ENCODE results near the gene TBC1D4. TPM values are rescaled to one million over a fixed set of nuclear protein-coding genes. Genes with fewer than 3 reads are reported as not detected.

The TBC1D4 gene
- total RNA-seq, 2 donors from 2014 or later, result 64.9 to 67.1 TPM

GRCh38 chr13:75334634-75335447 is 147.1 kb downstream of the TBC1D4 start:
- H3K9me3 ChIP-seq (ENCODE audit: control insufficient read depth, low read length, poor library complexity, severe bottlenecking), result no peaks in the 10 kb centered on the region
- Mint-ChIP-seq H3K27me3 (peaks cover 4% of the 10 kb centered on the region), H3K4me3 (no peak overlapping the region), H3K36me3 (ENCODE audit: low read depth) (peaks cover 8% of the 10 kb centered on the region), H3K27ac (no peak overlapping the region), H3K4me1 (no peaks in the 10 kb centered on the region)
- ATAC-seq (no peak), DNase-seq (no peak)

GRCh38 chr13:75333103-75333502 is 148.9 kb downstream of the TBC1D4 start:
- H3K36me3 Mint-ChIP-seq (ENCODE audit: low read depth), result peaks cover 3% of the 10 kb centered on the region

GRCh38 chr13:75331792-75332349 is 150.1 kb downstream of the TBC1D4 start:
- no peak for DNase-seq
- Mint-ChIP-seq H3K4me3 (no peak overlapping the region), H3K36me3 (ENCODE audit: low read depth) (no peaks in the 10 kb centered on the region), H3K4me1 (peaks cover 4% of the 10 kb centered on the region), H3K27ac (no peak overlapping the region), H3K27me3 (no peaks in the 10 kb centered on the region)
- no peaks in the 10 kb centered on the region for H3K9me3 ChIP-seq (ENCODE audit: control insufficient read depth, low read length, poor library complexity, severe bottlenecking)
- ATAC-seq, result no peak

More at GRCh38 chr13:75333103-75333502, 148.9 kb downstream of the TBC1D4 start:
- Mint-ChIP-seq H3K27me3 (peaks cover 4% of the 10 kb centered on the region), H3K4me1 (no peaks in the 10 kb centered on the region), H3K27ac (no peak overlapping the region), H3K4me3 (no peak overlapping the region)
- H3K9me3 ChIP-seq (ENCODE audit: control insufficient read depth, low read length, poor library complexity, severe bottlenecking), result no peaks in the 10 kb centered on the region
- ATAC-seq (no peak), DNase-seq (no peak)

- H3K9me3 ChIP-seq (ENCODE audit: control insufficient read depth, low read length, poor library complexity, severe bottlenecking), result no peaks in the 10 kb centered on the region
- no peak overlapping the region for H3K27ac Mint-ChIP-seq
- peaks cover 9% of the 10 kb centered on the region for H3K4me1 Mint-ChIP-seq
- H3K4me3 Mint-ChIP-seq, result no peak overlapping the region
- ATAC-seq, result no peak
- no peaks in the 10 kb centered on the region for H3K27me3 Mint-ChIP-seq
- H3K36me3 Mint-ChIP-seq (ENCODE audit: low read depth), result no peaks in the 10 kb centered on the region
- DNase-seq, result no peak
Observed at GRCh38 chr13:75330770-75331169, 151.2 kb downstream of the TBC1D4 start.

GRCh38 chr13:75329723-75330122 is 152.2 kb downstream of the TBC1D4 start:
- Mint-ChIP-seq H3K27ac (peak overlapping the region; percentile 45), H3K4me1 (peaks cover 9% of the 10 kb centered on the region), H3K36me3 (ENCODE audit: low read depth) (no peaks in the 10 kb centered on the region), H3K27me3 (no peaks in the 10 kb centered on the region), H3K4me3 (no peak overlapping the region)
- DNase-seq (no peak), ATAC-seq (no peak)
- no peaks in the 10 kb centered on the region for H3K9me3 ChIP-seq (ENCODE audit: control insufficient read depth, low read length, poor library complexity, severe bottlenecking)

- Mint-ChIP-seq H3K27ac (no peak overlapping the region), H3K4me3 (no peak overlapping the region), H3K27me3 (no peaks in the 10 kb centered on the region)
Observed at GRCh38 chr13:75329097-75329496, 152.9 kb downstream of the TBC1D4 start.

GRCh38 chr13:75327135-75327510 is 154.8 kb downstream of the TBC1D4 start:
- H3K27ac Mint-ChIP-seq, result peak overlapping the region; percentile 98
- DNase-seq, result no peak
- no peaks in the 10 kb centered on the region for H3K9me3 ChIP-seq (ENCODE audit: control insufficient read depth, low read length, poor library complexity, severe bottlenecking)
- peaks cover 2% of the 10 kb centered on the region for H3K36me3 Mint-ChIP-seq (ENCODE audit: low read depth)
- peak; percentile 35 for ATAC-seq
- H3K4me3 Mint-ChIP-seq, result peak overlapping the region; percentile 95
- H3K4me1 Mint-ChIP-seq, result peaks cover 16% of the 10 kb centered on the region
- no peaks in the 10 kb centered on the region for H3K27me3 Mint-ChIP-seq

More at GRCh38 chr13:75329097-75329496, 152.9 kb downstream of the TBC1D4 start:
- Mint-ChIP-seq H3K4me1 (peaks cover 12% of the 10 kb centered on the region), H3K36me3 (ENCODE audit: low read depth) (peaks cover under 1% of the 10 kb centered on the region)
- no peak for DNase-seq
- no peak for ATAC-seq
- no peaks in the 10 kb centered on the region for H3K9me3 ChIP-seq (ENCODE audit: control insufficient read depth, low read length, poor library complexity, severe bottlenecking)

GRCh38 chr13:75326173-75327134 is 155.5 kb downstream of the TBC1D4 start:
- DNase-seq (peak; percentile 13 to 46 (median 27)), ATAC-seq (peak; percentile 90)
- H3K9me3 ChIP-seq (ENCODE audit: control insufficient read depth, low read length, poor library complexity, severe bottlenecking), result no peaks in the 10 kb centered on the region
- Mint-ChIP-seq H3K27me3 (no peaks in the 10 kb centered on the region), H3K36me3 (ENCODE audit: low read depth) (peaks cover 2% of the 10 kb centered on the region), H3K4me3 (peak overlapping the region; percentile 95), H3K4me1 (peaks cover 22% of the 10 kb centered on the region), H3K27ac (peak overlapping the region; percentile 98)

GRCh38 chr13:75325711-75326110 is 156.3 kb downstream of the TBC1D4 start:
- ATAC-seq (no peak), DNase-seq (no peak)
- Mint-ChIP-seq H3K4me3 (peak overlapping the region; percentile 95), H3K27ac (peak overlapping the region; percentile 98), H3K4me1 (peaks cover 25% of the 10 kb centered on the region), H3K27me3 (no peaks in the 10 kb centered on the region), H3K36me3 (ENCODE audit: low read depth) (peaks cover 2% of the 10 kb centered on the region)
- H3K9me3 ChIP-seq (ENCODE audit: control insufficient read depth, low read length, poor library complexity, severe bottlenecking), result no peaks in the 10 kb centered on the region

- H3K9me3 ChIP-seq (ENCODE audit: control insufficient read depth, low read length, poor library complexity, severe bottlenecking), result no peaks in the 10 kb centered on the region
- Mint-ChIP-seq H3K36me3 (ENCODE audit: low read depth) (peaks cover 2% of the 10 kb centered on the region), H3K4me3 (peak overlapping the region; percentile 92), H3K27ac (peak overlapping the region; percentile 98), H3K4me1 (peaks cover 25% of the 10 kb centered on the region), H3K27me3 (no peaks in the 10 kb centered on the region)
- DNase-seq (no peak), ATAC-seq (no peak)
Observed at GRCh38 chr13:75324413-75324940, 157.5 kb downstream of the TBC1D4 start.

GRCh38 chr13:75321084-75321483 is 160.9 kb downstream of the TBC1D4 start:
- Mint-ChIP-seq H3K4me3 (peak overlapping the region; percentile 9), H3K36me3 (ENCODE audit: low read depth) (peaks cover 2% of the 10 kb centered on the region)
- ATAC-seq, result no peak

GRCh38 chr13:75319254-75319653 is 162.7 kb downstream of the TBC1D4 start:
- ATAC-seq (no peak), DNase-seq (no peak)
- Mint-ChIP-seq H3K36me3 (ENCODE audit: low read depth) (peaks cover 2% of the 10 kb centered on the region), H3K4me1 (peaks cover 32% of the 10 kb centered on the region), H3K4me3 (no peak overlapping the region), H3K27ac (peak overlapping the region; percentile 86), H3K27me3 (no peaks in the 10 kb centered on the region)
- H3K9me3 ChIP-seq (ENCODE audit: control insufficient read depth, low read length, poor library complexity, severe bottlenecking), result no peaks in the 10 kb centered on the region

More at GRCh38 chr13:75321084-75321483, 160.9 kb downstream of the TBC1D4 start:
- Mint-ChIP-seq H3K4me1 (peaks cover 34% of the 10 kb centered on the region), H3K27me3 (no peaks in the 10 kb centered on the region), H3K27ac (peak overlapping the region; percentile 98)
- no peak for DNase-seq
- H3K9me3 ChIP-seq (ENCODE audit: control insufficient read depth, low read length, poor library complexity, severe bottlenecking), result no peaks in the 10 kb centered on the region
